Measurements from ENCODE around the gene MACROD2. TPM values are rescaled to one million over a fixed set of nuclear protein-coding genes. Genes with fewer than 3 reads are reported as not detected.

MACROD2 gene
- total RNA-seq, 2 donors from 2014 or later: 0.95 to 4.2 TPM

DNA sequence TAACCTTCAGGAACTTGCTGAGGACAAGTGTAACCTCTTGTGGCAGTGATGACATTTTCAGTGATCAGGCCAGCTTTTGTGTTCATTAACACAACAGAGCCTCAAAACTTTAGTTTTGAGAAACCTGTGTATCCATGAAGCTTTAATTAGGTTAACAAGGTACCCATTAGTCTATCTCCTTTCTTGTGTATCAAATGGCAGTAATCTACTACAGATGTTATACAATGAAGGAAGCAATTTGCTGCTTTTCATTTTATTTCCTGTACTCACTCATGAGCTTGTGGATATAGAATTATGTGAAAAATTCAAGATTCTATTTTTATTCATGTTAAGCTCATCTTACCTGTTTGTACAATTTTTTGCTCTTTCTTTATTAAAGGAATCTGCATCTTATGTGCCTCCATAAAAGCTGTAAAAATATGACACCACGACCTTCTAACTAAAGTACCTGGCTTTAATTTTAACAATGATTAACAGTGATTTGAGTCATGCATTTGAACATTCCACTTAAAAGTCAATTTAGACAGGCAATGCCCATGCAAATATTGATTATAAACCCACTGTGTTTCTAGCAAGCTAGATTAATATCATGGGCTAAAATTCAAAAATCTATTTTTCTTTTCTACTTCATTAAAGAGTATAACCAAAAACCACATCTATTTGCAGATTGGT, 1680.6 kb downstream of the MACROD2 start:
- Histone ChIP-seq H3K4me1 (ENCODE audit: control insufficient read depth in 1 of 2, low read depth in 2 of 2) (peaks cover 15 to 24% of the 10 kb centered on the region in 2 donors), H3K4me3 (no peak overlapping the region), H3K27me3 (replicated peaks; ENCODE audit: insufficient read depth) (no peaks in the 10 kb centered on the region), H3K36me3 (no peaks in the 10 kb centered on the region), H3K9me3 (no peaks in the 10 kb centered on the region), H3K27ac (no peak overlapping the region)
- ATAC-seq (ENCODE audit: insufficient number of reproducible peaks, low FRiP score, low read depth) (no peak), DNase-seq (ENCODE audit: low spot score) (no peak)
- TF ChIP-seq, protein P1, sequence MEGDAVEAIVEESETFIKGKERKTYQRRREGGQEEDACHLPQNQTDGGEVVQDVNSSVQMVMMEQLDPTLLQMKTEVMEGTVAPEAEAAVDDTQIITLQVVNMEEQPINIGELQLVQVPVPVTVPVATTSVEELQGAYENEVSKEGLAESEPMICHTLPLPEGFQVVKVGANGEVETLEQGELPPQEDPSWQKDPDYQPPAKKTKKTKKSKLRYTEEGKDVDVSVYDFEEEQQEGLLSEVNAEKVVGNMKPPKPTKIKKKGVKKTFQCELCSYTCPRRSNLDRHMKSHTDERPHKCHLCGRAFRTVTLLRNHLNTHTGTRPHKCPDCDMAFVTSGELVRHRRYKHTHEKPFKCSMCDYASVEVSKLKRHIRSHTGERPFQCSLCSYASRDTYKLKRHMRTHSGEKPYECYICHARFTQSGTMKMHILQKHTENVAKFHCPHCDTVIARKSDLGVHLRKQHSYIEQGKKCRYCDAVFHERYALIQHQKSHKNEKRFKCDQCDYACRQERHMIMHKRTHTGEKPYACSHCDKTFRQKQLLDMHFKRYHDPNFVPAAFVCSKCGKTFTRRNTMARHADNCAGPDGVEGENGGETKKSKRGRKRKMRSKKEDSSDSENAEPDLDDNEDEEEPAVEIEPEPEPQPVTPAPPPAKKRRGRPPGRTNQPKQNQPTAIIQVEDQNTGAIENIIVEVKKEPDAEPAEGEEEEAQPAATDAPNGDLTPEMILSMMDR (IDR thresholded peaks at IDR 0.05): no peak

DNA sequence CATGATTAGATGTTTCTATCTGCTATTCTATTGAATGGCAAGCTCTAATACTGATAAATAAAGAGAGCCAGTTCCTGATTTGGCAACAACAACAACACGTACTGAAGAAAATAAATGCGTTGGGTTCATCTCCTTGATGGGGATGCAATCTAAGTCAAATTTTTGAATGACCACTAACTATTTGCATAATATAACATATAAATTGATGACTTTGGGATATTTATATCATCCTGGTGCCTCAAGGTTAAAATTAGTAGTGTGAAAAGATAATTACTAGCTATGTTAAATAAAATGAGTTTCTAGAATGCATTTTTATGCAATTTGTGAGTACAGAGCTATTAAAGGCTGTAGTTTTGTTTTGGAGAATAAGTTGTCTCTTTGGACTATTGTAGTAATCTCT, 1681.5 kb downstream of the MACROD2 start:
- Histone ChIP-seq H3K27ac (no peak overlapping the region), H3K4me3 (no peak overlapping the region), H3K4me1 (ENCODE audit: control insufficient read depth in 1 of 2, low read depth in 2 of 2) (peaks cover 15 to 22% of the 10 kb centered on the region in 2 donors), H3K9me3 (no peaks in the 10 kb centered on the region), H3K36me3 (no peaks in the 10 kb centered on the region), H3K27me3 (replicated peaks; ENCODE audit: insufficient read depth) (no peaks in the 10 kb centered on the region)
- DNase-seq (ENCODE audit: low spot score) (no peak), ATAC-seq (ENCODE audit: insufficient number of reproducible peaks, low FRiP score, low read depth) (no peak)
- TF ChIP-seq, protein P1 (IDR thresholded peaks at IDR 0.05): no peak

DNA sequence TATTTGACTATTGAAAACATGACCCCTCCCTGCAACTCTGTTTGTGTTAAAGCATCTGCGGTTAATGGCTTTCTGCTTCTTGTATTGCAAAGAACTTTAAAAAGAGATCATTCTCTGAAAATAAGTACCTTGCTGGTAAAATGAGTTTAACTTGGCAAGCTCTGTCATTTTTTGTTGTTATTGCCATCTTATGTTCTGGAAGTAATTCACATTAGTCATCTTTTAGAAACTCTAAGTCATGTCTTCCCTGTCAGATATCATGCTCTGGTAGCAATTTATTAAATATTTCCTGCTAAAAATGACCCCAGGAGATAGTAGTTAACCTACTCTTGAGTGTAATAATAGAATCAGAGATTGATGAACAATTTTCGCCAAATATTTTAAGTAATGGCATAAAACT, 1687.4 kb downstream of the MACROD2 start:
- Histone ChIP-seq H3K4me1 (ENCODE audit: control insufficient read depth in 1 of 2, low read depth in 2 of 2) (peaks cover 6 to 14% of the 10 kb centered on the region in 2 donors), H3K36me3 (no peaks in the 10 kb centered on the region), H3K4me3 (no peak overlapping the region), H3K27me3 (replicated peaks; ENCODE audit: insufficient read depth) (no peaks in the 10 kb centered on the region), H3K27ac (no peak overlapping the region), H3K9me3 (no peaks in the 10 kb centered on the region)
- TF ChIP-seq, protein P1 (IDR thresholded peaks at IDR 0.05): no peak
- DNase-seq (ENCODE audit: low spot score) (no peak), ATAC-seq (ENCODE audit: insufficient number of reproducible peaks, low FRiP score, low read depth) (no peak)

DNA sequence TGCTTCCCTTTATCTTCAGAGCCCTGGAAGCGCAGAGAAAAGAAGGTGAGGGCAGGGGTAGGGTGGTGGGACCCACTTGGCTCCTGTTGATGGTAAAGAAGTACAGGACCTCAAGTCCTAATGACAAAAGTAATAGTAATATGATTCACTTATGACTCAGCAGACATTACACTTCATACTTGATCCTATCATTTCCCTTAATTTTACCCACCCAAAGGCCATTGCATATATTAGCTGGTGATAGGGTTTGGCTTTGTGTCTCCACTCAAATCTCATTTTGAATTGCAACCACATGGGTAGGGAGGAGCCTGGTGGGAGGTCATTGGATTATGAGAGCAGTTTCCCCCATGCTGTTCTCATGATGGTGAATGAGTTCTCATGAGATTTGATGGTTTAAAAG, 1697.3 kb downstream of the MACROD2 start:
- Histone ChIP-seq H3K9me3 (no peaks in the 10 kb centered on the region), H3K27me3 (replicated peaks; ENCODE audit: insufficient read depth) (no peaks in the 10 kb centered on the region), H3K36me3 (no peaks in the 10 kb centered on the region), H3K4me3 (no peak overlapping the region), H3K4me1 (ENCODE audit: control insufficient read depth in 1 of 2, low read depth in 2 of 2) (no peaks in the 10 kb centered on the region), H3K27ac (no peak overlapping the region)
- DNase-seq (ENCODE audit: low spot score) (no peak), ATAC-seq (ENCODE audit: insufficient number of reproducible peaks, low FRiP score, low read depth) (no peak)
- TF ChIP-seq, protein P1 (IDR thresholded peaks at IDR 0.05): no peak

DNA sequence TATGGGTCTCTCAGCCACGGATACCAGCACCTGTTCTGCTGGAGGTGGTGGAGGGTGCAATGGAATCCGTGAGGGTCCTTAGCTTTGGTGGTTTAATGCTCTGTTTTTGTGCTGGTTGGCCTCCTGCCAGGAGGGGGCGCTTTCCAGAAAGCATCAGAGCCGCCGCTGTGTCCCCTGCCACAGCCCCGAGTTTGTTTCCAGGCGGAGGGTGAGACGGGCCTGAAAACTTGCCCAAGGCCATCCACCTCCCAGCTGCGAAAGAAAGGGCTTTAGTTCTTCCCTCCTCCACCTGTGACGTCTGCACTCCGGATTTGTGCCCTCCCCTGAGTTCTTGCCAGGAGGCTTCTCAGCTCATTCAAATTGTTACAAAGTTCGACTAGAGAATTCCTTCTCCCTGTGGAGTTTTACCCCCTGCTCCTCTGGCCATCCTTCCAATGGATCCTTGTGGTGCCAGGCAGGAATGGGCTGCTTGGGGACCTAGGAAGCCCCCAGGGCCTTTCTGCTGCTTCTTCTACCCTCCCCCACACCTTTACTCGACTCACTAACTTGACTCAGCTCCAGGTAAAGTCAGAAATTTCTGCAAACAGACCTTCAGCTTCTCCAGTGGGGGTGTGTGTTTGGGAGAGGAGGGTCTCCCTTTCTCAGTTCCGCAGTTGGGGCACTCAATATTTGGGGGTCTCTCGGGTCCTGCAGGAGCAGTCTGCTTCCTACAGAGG, 1704.3 kb downstream of the MACROD2 start:
- Histone ChIP-seq H3K9me3 (no peaks in the 10 kb centered on the region), H3K4me1 (ENCODE audit: control insufficient read depth in 1 of 2, low read depth in 2 of 2) (no peaks in the 10 kb centered on the region), H3K4me3 (no peak overlapping the region), H3K27me3 (replicated peaks; ENCODE audit: insufficient read depth) (no peaks in the 10 kb centered on the region), H3K36me3 (no peaks in the 10 kb centered on the region), H3K27ac (no peak overlapping the region)
- TF ChIP-seq, protein P1 (IDR thresholded peaks at IDR 0.05): no peak
- ATAC-seq (ENCODE audit: insufficient number of reproducible peaks, low FRiP score, low read depth) (no peak), DNase-seq (ENCODE audit: low spot score) (no peak)
